Measurements from ENCODE around the gene LRMDA.

LRMDA gene

DNA sequence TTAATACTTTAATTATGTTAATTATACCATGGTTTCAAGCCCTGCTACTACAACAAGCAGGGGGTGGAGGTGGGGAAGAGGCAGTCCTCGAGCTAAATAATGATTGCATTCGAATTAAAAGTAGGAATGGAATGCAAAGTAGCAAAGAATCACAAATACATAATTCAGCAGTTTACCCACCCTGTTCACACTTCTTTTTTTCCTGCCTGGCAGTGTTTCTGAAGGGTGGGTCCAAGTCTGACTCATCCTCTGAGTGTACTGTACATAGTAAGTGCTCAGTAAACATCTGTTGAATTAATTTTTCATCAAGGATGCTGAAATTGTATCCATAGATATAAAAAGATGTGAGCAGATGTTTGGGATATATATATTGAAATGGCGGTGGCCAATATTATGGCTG is 778.8 kb downstream of the LRMDA start:
- no peaks in the 10 kb centered on the region for H3K9me3 ChIP-seq (ENCODE audit: insufficient read depth, low read depth, low read length)
- no peak for TF ChIP-seq EZH2phosphoT487 (IDR thresholded peaks at IDR 0.05; ENCODE audit: borderline replicate concordance)
- TF ChIP-seq, protein P1, sequence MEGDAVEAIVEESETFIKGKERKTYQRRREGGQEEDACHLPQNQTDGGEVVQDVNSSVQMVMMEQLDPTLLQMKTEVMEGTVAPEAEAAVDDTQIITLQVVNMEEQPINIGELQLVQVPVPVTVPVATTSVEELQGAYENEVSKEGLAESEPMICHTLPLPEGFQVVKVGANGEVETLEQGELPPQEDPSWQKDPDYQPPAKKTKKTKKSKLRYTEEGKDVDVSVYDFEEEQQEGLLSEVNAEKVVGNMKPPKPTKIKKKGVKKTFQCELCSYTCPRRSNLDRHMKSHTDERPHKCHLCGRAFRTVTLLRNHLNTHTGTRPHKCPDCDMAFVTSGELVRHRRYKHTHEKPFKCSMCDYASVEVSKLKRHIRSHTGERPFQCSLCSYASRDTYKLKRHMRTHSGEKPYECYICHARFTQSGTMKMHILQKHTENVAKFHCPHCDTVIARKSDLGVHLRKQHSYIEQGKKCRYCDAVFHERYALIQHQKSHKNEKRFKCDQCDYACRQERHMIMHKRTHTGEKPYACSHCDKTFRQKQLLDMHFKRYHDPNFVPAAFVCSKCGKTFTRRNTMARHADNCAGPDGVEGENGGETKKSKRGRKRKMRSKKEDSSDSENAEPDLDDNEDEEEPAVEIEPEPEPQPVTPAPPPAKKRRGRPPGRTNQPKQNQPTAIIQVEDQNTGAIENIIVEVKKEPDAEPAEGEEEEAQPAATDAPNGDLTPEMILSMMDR (conservative IDR thresholded peaks at IDR 0.05; ENCODE audit: low read length) = no peak
- H2AFZ ChIP-seq (ENCODE audit: low read length) = no peak overlapping the region
- H3K4me2 ChIP-seq (ENCODE audit: low read depth, low read length, poor library complexity, severe bottlenecking) = no peak overlapping the region
- H3K9me2 ChIP-seq (replicated peaks; ENCODE audit: low read depth, low read length) = no peaks in the 10 kb centered on the region
- no peaks in the 10 kb centered on the region for H3K4me1 ChIP-seq (ENCODE audit: insufficient read depth, low read length, poor library complexity, severe bottlenecking)
- no peaks in the 10 kb centered on the region for H3K36me3 ChIP-seq (ENCODE audit: insufficient read depth, low read length)
- no peak overlapping the region for H3K4me3 ChIP-seq (ENCODE audit: low read length, poor library complexity, severe bottlenecking)
- H3K79me2 ChIP-seq (ENCODE audit: insufficient read depth, low read length) = no peaks in the 10 kb centered on the region
- H3K27me3 ChIP-seq (ENCODE audit: insufficient read depth, low read length, poor library complexity, severe bottlenecking) = no peaks in the 10 kb centered on the region
- no peak overlapping the region for H3K9ac ChIP-seq (ENCODE audit: low read depth, low read length, poor library complexity, severe bottlenecking)
- H4K20me1 ChIP-seq (ENCODE audit: insufficient read depth, low read length, poor library complexity, severe bottlenecking) = no peaks in the 10 kb centered on the region
- no peaks in the 10 kb centered on the region for H3F3A ChIP-seq (ENCODE audit: low read depth)

DNA sequence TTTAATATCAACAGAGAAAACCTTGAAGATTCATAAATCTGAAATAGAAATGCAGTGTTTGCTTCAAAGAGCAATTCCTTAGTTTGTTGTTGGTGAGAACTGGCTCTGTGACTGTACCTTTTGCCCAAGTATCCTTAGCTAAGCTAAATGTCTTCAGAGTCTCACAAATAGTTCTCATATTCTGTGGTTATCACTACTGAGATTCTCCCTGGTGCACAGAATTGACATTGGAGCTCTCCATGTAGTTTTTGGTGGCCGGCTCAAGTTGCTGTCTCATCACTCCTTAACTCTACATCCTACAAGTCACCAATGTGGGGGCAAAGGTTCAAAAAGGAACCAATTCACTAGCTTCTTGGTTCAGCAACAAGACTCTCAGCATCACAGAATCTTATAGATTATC is 780.3 kb downstream of the LRMDA start:
- Histone ChIP-seq H2AFZ (ENCODE audit: low read length) (no peak overlapping the region), H3K9me2 (replicated peaks; ENCODE audit: low read depth, low read length) (no peaks in the 10 kb centered on the region), H3K4me2 (ENCODE audit: low read depth, low read length, poor library complexity, severe bottlenecking) (no peak overlapping the region), H3K79me2 (ENCODE audit: insufficient read depth, low read length) (no peaks in the 10 kb centered on the region), H3K9ac (ENCODE audit: low read depth, low read length, poor library complexity, severe bottlenecking) (no peak overlapping the region), H3K9me3 (ENCODE audit: insufficient read depth, low read depth, low read length) (no peaks in the 10 kb centered on the region), H3K27me3 (ENCODE audit: insufficient read depth, low read length, poor library complexity, severe bottlenecking) (no peaks in the 10 kb centered on the region), H3F3A (ENCODE audit: low read depth) (no peaks in the 10 kb centered on the region), H3K4me3 (ENCODE audit: low read length, poor library complexity, severe bottlenecking) (no peak overlapping the region), H3K4me1 (ENCODE audit: insufficient read depth, low read length, poor library complexity, severe bottlenecking) (no peaks in the 10 kb centered on the region), H3K36me3 (ENCODE audit: insufficient read depth, low read length) (no peaks in the 10 kb centered on the region), H4K20me1 (ENCODE audit: insufficient read depth, low read length, poor library complexity, severe bottlenecking) (no peaks in the 10 kb centered on the region)
- TF ChIP-seq, protein P1 (conservative IDR thresholded peaks at IDR 0.05; ENCODE audit: low read length) = no peak
- TF ChIP-seq EZH2phosphoT487 (IDR thresholded peaks at IDR 0.05; ENCODE audit: borderline replicate concordance) = no peak

DNA sequence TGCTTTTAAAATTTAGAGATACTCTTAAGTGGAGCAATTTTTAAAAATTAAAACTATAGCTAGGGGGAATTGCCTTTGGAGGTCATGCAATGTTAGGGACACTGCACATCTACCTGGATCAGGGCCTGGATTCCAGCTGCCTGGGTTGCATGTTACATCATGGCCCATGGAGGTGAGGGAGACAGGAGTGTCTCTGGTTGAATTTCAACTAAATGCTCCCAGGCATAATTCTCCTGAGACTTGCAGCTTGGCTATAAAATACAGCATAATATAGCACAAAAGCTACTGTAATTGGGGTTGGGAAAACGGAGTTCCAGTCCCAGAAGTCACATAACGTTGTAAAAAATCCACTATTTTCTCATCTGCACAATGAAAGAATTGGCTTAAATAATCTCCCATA is 782.5 kb downstream of the LRMDA start:
- Histone ChIP-seq H4K20me1 (ENCODE audit: insufficient read depth, low read length, poor library complexity, severe bottlenecking) (no peaks in the 10 kb centered on the region), H2AFZ (ENCODE audit: low read length) (no peak overlapping the region), H3K4me2 (ENCODE audit: low read depth, low read length, poor library complexity, severe bottlenecking) (no peak overlapping the region), H3K9me2 (replicated peaks; ENCODE audit: low read depth, low read length) (no peaks in the 10 kb centered on the region), H3K9me3 (ENCODE audit: insufficient read depth, low read depth, low read length) (no peaks in the 10 kb centered on the region), H3K36me3 (ENCODE audit: insufficient read depth, low read length) (no peaks in the 10 kb centered on the region), H3K79me2 (ENCODE audit: insufficient read depth, low read length) (no peaks in the 10 kb centered on the region), H3K4me3 (ENCODE audit: low read length, poor library complexity, severe bottlenecking) (no peak overlapping the region), H3K27me3 (ENCODE audit: insufficient read depth, low read length, poor library complexity, severe bottlenecking) (no peaks in the 10 kb centered on the region), H3F3A (ENCODE audit: low read depth) (no peaks in the 10 kb centered on the region), H3K4me1 (ENCODE audit: insufficient read depth, low read length, poor library complexity, severe bottlenecking) (no peaks in the 10 kb centered on the region), H3K9ac (ENCODE audit: low read depth, low read length, poor library complexity, severe bottlenecking) (no peak overlapping the region)
- TF ChIP-seq, protein P1 (conservative IDR thresholded peaks at IDR 0.05; ENCODE audit: low read length) = no peak
- TF ChIP-seq EZH2phosphoT487 (IDR thresholded peaks at IDR 0.05; ENCODE audit: borderline replicate concordance) = no peak

Measured in Loucy (cell line).